ENCODE results near the gene TMEM131. TPM values are rescaled to one million over a fixed set of nuclear protein-coding genes. Genes with fewer than 3 reads are reported as not detected.
A peak's percentile ranks its signal among the peaks of the same experiment; 100 is the strongest.

Gene TMEM131
- total RNA-seq, 1 donor from 2014 or later: 31.4 TPM

DNA sequence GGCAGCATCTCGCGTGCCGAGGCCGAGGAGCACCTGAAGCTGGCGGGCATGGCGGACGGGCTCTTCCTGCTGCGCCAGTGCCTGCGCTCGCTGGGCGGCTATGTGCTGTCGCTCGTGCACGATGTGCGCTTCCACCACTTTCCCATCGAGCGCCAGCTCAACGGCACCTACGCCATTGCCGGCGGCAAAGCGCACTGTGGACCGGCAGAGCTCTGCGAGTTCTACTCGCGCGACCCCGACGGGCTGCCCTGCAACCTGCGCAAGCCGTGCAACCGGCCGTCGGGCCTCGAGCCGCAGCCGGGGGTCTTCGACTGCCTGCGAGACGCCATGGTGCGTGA is 271.7 kb downstream of the TMEM131 start:
- no peak overlapping the region for H3K4me3 Mint-ChIP-seq (ENCODE audit: unreplicated experiment)
- TF ChIP-seq, protein P1, sequence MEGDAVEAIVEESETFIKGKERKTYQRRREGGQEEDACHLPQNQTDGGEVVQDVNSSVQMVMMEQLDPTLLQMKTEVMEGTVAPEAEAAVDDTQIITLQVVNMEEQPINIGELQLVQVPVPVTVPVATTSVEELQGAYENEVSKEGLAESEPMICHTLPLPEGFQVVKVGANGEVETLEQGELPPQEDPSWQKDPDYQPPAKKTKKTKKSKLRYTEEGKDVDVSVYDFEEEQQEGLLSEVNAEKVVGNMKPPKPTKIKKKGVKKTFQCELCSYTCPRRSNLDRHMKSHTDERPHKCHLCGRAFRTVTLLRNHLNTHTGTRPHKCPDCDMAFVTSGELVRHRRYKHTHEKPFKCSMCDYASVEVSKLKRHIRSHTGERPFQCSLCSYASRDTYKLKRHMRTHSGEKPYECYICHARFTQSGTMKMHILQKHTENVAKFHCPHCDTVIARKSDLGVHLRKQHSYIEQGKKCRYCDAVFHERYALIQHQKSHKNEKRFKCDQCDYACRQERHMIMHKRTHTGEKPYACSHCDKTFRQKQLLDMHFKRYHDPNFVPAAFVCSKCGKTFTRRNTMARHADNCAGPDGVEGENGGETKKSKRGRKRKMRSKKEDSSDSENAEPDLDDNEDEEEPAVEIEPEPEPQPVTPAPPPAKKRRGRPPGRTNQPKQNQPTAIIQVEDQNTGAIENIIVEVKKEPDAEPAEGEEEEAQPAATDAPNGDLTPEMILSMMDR (IDR thresholded peaks at IDR 0.05): no peak
- H3K27me3 Mint-ChIP-seq (ENCODE audit: low read depth): peaks cover 2% of the 10 kb centered on the region
- H3K36me3 Mint-ChIP-seq (ENCODE audit: low read depth): no peaks in the 10 kb centered on the region
- H3K27ac Mint-ChIP-seq (ENCODE audit: unreplicated experiment): no peak overlapping the region
- H3K4me1 Mint-ChIP-seq (ENCODE audit: low read depth): peaks cover 5% of the 10 kb centered on the region
- peak; percentile 92 for DNase-seq (ENCODE audit: low spot score)
- H3K9me3 Mint-ChIP-seq (ENCODE audit: low read depth): no peaks in the 10 kb centered on the region

DNA sequence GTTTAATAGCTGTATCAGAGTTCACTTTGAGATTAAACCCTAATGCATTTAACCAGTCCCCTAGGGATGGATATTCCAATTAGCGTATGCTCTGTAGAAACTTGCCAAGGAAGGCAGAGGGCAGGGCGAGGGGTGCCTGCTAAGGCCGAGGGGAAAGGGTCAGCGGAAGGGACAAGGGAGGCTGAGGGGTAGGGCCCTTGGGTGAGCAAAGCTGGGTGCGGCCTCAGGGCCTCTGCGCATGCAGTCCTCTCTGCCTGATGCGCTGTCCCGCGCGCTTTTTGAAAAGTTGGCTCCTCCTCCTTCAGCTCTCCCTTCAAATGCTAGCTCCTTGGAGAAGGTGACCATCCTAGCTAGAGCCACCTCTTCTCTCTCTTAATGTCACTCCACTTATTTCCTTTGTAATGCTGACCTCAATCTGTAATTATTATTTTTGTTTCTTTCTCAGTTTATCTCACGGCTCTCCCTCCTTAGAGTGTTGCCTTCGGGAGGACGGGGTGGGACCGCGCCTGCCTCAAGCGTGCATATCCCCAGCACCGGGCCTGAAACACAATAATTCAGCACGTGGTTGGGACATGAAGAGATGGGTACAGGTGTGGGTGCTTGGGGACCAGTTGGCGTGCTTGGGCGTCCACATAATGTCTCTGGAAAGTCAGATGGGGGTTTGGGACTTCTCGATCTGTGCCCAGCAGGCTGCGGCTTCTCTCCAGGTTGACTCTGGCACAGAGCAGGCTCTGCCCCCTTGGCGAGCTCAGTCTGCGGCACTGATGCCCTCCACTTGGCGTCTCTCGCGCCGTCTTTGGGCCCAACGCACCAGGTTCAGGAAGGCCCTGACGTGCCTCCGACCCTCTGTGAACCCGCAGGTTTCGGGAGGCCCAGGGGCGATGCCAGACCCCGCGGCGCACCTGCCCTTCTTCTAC is 272.3 kb downstream of the TMEM131 start:
- TF ChIP-seq, protein P1 (IDR thresholded peaks at IDR 0.05): no peak
- Mint-ChIP-seq H3K4me3 (ENCODE audit: unreplicated experiment) (no peak overlapping the region), H3K27me3 (ENCODE audit: low read depth) (peaks cover 7% of the 10 kb centered on the region), H3K27ac (ENCODE audit: unreplicated experiment) (no peak overlapping the region), H3K9me3 (ENCODE audit: low read depth) (no peaks in the 10 kb centered on the region), H3K4me1 (ENCODE audit: low read depth) (peaks cover 4% of the 10 kb centered on the region), H3K36me3 (ENCODE audit: low read depth) (no peaks in the 10 kb centered on the region)
- peak; percentile 68 for DNase-seq (ENCODE audit: low spot score)

GRCh38 chr2:97722227-97722626 is 273.5 kb downstream of the TMEM131 start:
- H3K4me3 Mint-ChIP-seq (ENCODE audit: unreplicated experiment): no peak overlapping the region

DNA sequence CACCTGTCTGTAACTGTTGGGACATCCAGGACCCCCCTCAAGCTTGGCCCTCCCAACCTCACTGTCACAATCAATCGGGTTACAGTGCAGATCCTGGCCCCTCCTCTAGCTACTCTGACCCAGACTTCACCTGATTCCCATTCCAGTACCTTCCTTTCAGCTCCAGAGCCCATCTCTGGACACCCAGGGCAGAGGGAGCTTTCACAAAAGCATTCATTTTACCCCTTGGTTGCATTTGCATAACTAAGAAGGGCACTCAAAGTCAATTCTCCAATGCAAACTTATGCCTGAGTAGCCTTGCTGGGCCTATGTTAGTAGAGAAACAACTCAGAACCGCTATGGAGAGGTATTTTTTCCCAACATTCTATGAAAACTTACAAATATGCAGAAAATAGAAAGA is 275.0 kb downstream of the TMEM131 start:
- Mint-ChIP-seq H3K9me3 (ENCODE audit: low read depth) (no peaks in the 10 kb centered on the region), H3K4me1 (ENCODE audit: low read depth) (no peaks in the 10 kb centered on the region), H3K36me3 (ENCODE audit: low read depth) (no peaks in the 10 kb centered on the region), H3K27ac (ENCODE audit: unreplicated experiment) (no peak overlapping the region), H3K4me3 (ENCODE audit: unreplicated experiment) (no peak overlapping the region), H3K27me3 (ENCODE audit: low read depth) (peaks cover 18% of the 10 kb centered on the region)
- DNase-seq (ENCODE audit: low spot score): no peak
- TF ChIP-seq, protein P1 (IDR thresholded peaks at IDR 0.05): no peak

More at GRCh38 chr2:97722227-97722626, 273.5 kb downstream of the TMEM131 start:
- no peak for DNase-seq (ENCODE audit: low spot score)
- H3K27ac Mint-ChIP-seq (ENCODE audit: unreplicated experiment): no peak overlapping the region
- TF ChIP-seq, protein P1 (IDR thresholded peaks at IDR 0.05): no peak
- peaks cover 13% of the 10 kb centered on the region for H3K27me3 Mint-ChIP-seq (ENCODE audit: low read depth)
- H3K9me3 Mint-ChIP-seq (ENCODE audit: low read depth): no peaks in the 10 kb centered on the region
- no peaks in the 10 kb centered on the region for H3K4me1 Mint-ChIP-seq (ENCODE audit: low read depth)
- H3K36me3 Mint-ChIP-seq (ENCODE audit: low read depth): no peaks in the 10 kb centered on the region

- no peak overlapping the region for H3K4me3 Mint-ChIP-seq (ENCODE audit: unreplicated experiment)
- no peaks in the 10 kb centered on the region for H3K36me3 Mint-ChIP-seq (ENCODE audit: low read depth)
- DNase-seq (ENCODE audit: low spot score): peak; percentile 50
- TF ChIP-seq, protein P1 (IDR thresholded peaks at IDR 0.05): no peak
- H3K9me3 Mint-ChIP-seq (ENCODE audit: low read depth): no peaks in the 10 kb centered on the region
- no peaks in the 10 kb centered on the region for H3K4me1 Mint-ChIP-seq (ENCODE audit: low read depth)
- H3K27ac Mint-ChIP-seq (ENCODE audit: unreplicated experiment): no peak overlapping the region
- H3K27me3 Mint-ChIP-seq (ENCODE audit: low read depth): peaks cover 18% of the 10 kb centered on the region
Observed at GRCh38 chr2:97719362-97720155, 276.2 kb downstream of the TMEM131 start.

Data from chondrocyte (in vitro differentiated cells).